ENCODE measurements around the gene MAGI2.

MAGI2 gene

DNA sequence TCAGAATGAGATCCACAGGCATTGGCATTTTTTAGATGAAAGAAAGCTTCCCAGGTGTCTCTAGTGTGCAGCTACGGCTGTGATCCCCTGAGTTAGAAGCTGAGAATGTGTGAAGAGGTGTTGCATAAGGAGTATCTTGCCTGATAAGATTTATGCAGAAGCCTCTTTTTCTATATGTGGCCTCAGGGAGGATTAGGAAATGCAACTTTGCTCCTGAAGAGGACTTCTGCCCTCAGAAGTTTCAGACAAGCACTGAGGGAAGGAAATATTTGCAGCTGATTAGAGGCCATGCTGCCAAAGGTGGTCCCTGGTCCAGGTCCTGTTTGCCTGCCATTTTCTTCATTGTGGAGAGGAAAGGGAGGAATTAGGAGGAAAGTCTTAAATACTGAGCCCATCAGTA is 1103.1 kb downstream of the MAGI2 start:
- TF ChIP-seq, protein P1, sequence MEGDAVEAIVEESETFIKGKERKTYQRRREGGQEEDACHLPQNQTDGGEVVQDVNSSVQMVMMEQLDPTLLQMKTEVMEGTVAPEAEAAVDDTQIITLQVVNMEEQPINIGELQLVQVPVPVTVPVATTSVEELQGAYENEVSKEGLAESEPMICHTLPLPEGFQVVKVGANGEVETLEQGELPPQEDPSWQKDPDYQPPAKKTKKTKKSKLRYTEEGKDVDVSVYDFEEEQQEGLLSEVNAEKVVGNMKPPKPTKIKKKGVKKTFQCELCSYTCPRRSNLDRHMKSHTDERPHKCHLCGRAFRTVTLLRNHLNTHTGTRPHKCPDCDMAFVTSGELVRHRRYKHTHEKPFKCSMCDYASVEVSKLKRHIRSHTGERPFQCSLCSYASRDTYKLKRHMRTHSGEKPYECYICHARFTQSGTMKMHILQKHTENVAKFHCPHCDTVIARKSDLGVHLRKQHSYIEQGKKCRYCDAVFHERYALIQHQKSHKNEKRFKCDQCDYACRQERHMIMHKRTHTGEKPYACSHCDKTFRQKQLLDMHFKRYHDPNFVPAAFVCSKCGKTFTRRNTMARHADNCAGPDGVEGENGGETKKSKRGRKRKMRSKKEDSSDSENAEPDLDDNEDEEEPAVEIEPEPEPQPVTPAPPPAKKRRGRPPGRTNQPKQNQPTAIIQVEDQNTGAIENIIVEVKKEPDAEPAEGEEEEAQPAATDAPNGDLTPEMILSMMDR (IDR thresholded peaks at IDR 0.05; ENCODE audit: poor library complexity, severe bottlenecking), result no peak
- Histone ChIP-seq H3K9me3 (ENCODE audit: severe bottlenecking) (no peaks in the 10 kb centered on the region), H3K4me3 (ENCODE audit: severe bottlenecking) (no peak overlapping the region), H3K36me3 (ENCODE audit: low read depth) (no peaks in the 10 kb centered on the region), H3K27ac (ENCODE audit: poor library complexity, severe bottlenecking) (no peak overlapping the region), H3K4me1 (ENCODE audit: insufficient read depth, poor library complexity, severe bottlenecking) (no peaks in the 10 kb centered on the region), H3K27me3 (ENCODE audit: insufficient read depth, poor library complexity, severe bottlenecking) (no peaks in the 10 kb centered on the region)
- DNase-seq (ENCODE audit: low spot score) (no peak), ATAC-seq (ENCODE audit: low read depth) (no peak)

DNA sequence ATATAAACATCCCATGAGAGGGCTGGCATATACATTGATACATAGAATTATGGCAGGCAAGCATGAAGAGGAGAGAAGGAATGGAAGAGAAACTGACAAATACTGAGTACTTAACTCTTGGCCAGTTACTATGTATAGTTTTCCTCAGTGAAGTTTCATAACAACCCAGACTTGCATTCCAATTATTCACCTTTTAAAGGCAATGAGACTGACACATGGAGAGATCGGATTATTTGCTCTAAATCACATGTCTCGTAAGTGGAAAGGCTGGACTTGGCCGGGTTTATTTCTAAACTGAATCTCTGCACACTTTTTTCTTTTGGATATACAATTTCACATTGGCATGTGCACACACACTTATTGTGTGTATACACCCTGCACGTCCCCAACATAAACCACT is 1106.6 kb downstream of the MAGI2 start:
- Histone ChIP-seq H3K27ac (ENCODE audit: poor library complexity, severe bottlenecking) (no peak overlapping the region), H3K4me3 (ENCODE audit: severe bottlenecking) (no peak overlapping the region), H3K9me3 (ENCODE audit: severe bottlenecking) (no peaks in the 10 kb centered on the region), H3K27me3 (ENCODE audit: insufficient read depth, poor library complexity, severe bottlenecking) (no peaks in the 10 kb centered on the region), H3K4me1 (ENCODE audit: insufficient read depth, poor library complexity, severe bottlenecking) (no peaks in the 10 kb centered on the region), H3K36me3 (ENCODE audit: low read depth) (no peaks in the 10 kb centered on the region)
- ATAC-seq (ENCODE audit: low read depth) (no peak), DNase-seq (ENCODE audit: low spot score) (no peak)
- TF ChIP-seq, protein P1 (IDR thresholded peaks at IDR 0.05; ENCODE audit: poor library complexity, severe bottlenecking), result no peak

GRCh38 chr7:78345979-78346378 is 1107.5 kb downstream of the MAGI2 start:
- Histone ChIP-seq H3K4me3 (ENCODE audit: severe bottlenecking) (no peak overlapping the region), H3K27me3 (ENCODE audit: insufficient read depth, poor library complexity, severe bottlenecking) (no peaks in the 10 kb centered on the region), H3K27ac (ENCODE audit: poor library complexity, severe bottlenecking) (no peak overlapping the region), H3K9me3 (ENCODE audit: severe bottlenecking) (no peaks in the 10 kb centered on the region), H3K4me1 (ENCODE audit: insufficient read depth, poor library complexity, severe bottlenecking) (no peaks in the 10 kb centered on the region), H3K36me3 (ENCODE audit: low read depth) (no peaks in the 10 kb centered on the region)
- no peak for DNase-seq (ENCODE audit: low spot score)
- TF ChIP-seq, protein P1 (IDR thresholded peaks at IDR 0.05; ENCODE audit: poor library complexity, severe bottlenecking), result no peak
- no peak for ATAC-seq (ENCODE audit: low read depth)

- ATAC-seq (ENCODE audit: low read depth) (no peak), DNase-seq (ENCODE audit: low spot score) (no peak)
- Histone ChIP-seq H3K36me3 (ENCODE audit: low read depth) (no peaks in the 10 kb centered on the region), H3K27ac (ENCODE audit: poor library complexity, severe bottlenecking) (no peak overlapping the region), H3K4me1 (ENCODE audit: insufficient read depth, poor library complexity, severe bottlenecking) (no peaks in the 10 kb centered on the region), H3K4me3 (ENCODE audit: severe bottlenecking) (no peak overlapping the region), H3K9me3 (ENCODE audit: severe bottlenecking) (no peaks in the 10 kb centered on the region), H3K27me3 (ENCODE audit: insufficient read depth, poor library complexity, severe bottlenecking) (no peaks in the 10 kb centered on the region)
- TF ChIP-seq, protein P1 (IDR thresholded peaks at IDR 0.05; ENCODE audit: poor library complexity, severe bottlenecking), result no peak
These were observed 1108.1 kb downstream of the MAGI2 start for GRCh38 chr7:78345293-78345911.

GRCh38 chr7:78334426-78334825 is 1119.0 kb downstream of the MAGI2 start:
- no peaks in the 10 kb centered on the region for H3K9me3 ChIP-seq (ENCODE audit: severe bottlenecking)
- no peak overlapping the region for H3K4me3 ChIP-seq (ENCODE audit: severe bottlenecking)
- DNase-seq (ENCODE audit: low spot score) (no peak), ATAC-seq (ENCODE audit: low read depth) (no peak)
- no peak overlapping the region for H3K27ac ChIP-seq (ENCODE audit: poor library complexity, severe bottlenecking)
- H3K36me3 ChIP-seq (ENCODE audit: low read depth), result no peaks in the 10 kb centered on the region
- TF ChIP-seq, protein P1 (IDR thresholded peaks at IDR 0.05; ENCODE audit: poor library complexity, severe bottlenecking), result no peak
- no peaks in the 10 kb centered on the region for H3K4me1 ChIP-seq (ENCODE audit: insufficient read depth, poor library complexity, severe bottlenecking)
- H3K27me3 ChIP-seq (ENCODE audit: insufficient read depth, poor library complexity, severe bottlenecking), result no peaks in the 10 kb centered on the region
